Glomerular visceral epithelial cell (primary cell): ENCODE measurements around the gene SELENOM.
"Not testable (repeated sequence)": the region's sequence is repeated elsewhere in the genome, so short reads cannot be mapped to it uniquely, and the experiment has no call there.

Source experiments
- DNase-seq: peaks from one replicate; pipeline ENCODE4 v3.0.0-alpha.2; 2016; ENCODE audit errors: extremely low spot score

SELENOM gene

GRCh38 chr22:31078389-31078788 is 29.0 kb downstream of the SELENOM start:
- not testable (repeated sequence) for DNase-seq

GRCh38 chr22:31077681-31078080 is 29.7 kb downstream of the SELENOM start:
- DNase-seq, result no peak

- DNase-seq, result no peak
Measured at GRCh38 chr22:31075961-31076360, 31.4 kb downstream of the SELENOM start.

DNA sequence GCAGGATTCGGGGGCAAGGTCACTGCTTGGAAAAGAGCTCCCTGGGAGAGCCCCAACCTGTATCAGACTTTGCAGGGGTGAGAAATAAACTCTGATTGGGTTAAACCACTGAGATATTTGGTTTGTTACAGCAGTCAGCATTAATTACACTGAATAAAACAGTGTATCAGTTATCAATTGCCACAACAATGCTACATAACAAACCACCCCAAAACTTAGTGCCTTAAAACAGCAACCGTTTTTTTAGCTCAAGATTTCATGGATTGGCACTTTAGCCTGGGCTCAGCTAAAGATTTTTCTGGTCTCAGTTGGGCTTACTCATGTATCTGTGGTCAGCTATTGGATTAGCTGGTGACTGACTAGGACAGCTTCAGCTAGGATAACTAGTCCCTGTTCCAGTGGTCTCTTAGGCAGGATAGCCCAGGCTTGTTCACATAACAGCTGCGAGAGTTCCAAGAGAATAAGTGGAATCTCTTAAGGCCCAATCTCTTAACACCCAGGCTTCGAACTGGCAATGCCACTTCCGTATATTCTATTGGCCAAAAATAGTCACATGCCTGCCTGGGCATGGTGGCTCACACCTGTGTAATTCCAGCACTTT is 33.7 kb downstream of the SELENOM start:
- DNase-seq, result not testable (repeated sequence)

- DNase-seq, result not testable (repeated sequence)
Measured at GRCh38 chr22:31073125-31073524, 34.2 kb downstream of the SELENOM start.

GRCh38 chr22:31069691-31070314 is 37.6 kb downstream of the SELENOM start:
- DNase-seq, result not testable (repeated sequence)

DNA sequence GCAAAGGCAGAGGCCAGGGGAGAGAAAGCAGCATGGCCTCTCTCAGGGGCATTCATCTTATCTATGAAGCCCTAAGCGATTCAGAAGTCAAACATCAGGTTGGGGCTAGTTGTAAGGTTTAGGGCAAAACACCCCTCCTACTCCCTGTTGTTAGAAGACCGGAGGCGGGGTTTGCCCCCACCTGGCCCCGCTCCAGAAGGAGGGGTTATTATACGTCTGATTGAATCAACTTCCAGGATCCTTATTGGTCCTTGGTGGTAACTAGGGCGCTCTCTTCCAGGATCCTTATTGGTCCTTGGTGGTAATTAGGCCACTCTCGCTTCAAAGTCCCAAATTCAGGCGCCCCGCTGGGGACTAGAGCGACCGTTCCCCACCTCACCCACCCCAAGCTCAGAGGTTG is 38.4 kb downstream of the SELENOM start:
- no peak for DNase-seq

- DNase-seq, result no peak
Measured at GRCh38 chr22:31064369-31064768, 43.0 kb downstream of the SELENOM start.

DNA sequence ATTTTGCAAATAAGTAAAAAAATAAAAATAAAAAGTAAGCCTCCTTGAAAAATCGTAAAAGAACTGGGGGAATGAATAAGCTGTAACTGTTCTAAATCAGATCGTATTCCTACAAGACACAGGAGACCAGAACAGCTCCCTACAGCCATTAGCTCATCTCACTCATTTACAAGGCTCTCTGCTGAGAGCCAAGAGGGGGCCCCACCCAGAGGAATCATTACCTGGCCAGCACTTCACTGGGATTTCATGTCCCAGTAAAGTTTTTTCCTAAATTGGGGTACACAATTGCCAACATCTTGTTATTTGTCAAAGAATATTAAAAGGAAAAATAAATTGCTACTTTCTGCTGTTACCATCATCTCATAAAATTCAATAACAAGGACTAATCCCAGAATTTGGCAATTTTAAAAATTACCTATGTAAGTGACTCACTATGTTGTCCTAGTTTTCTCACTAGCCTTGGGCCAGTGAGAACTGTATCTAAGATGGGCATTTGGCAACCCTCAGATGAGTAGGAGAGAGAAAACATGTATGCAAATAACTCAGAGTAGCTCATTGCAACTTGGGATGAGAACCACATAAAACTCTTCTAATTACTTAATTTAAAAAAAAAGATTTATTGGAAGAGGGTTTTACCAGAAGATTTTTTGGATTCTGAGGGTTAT is 44.7 kb downstream of the SELENOM start:
- DNase-seq, result no peak

- not testable (repeated sequence) for DNase-seq
Measured at GRCh38 chr22:31059663-31060062, 47.7 kb downstream of the SELENOM start.

DNA sequence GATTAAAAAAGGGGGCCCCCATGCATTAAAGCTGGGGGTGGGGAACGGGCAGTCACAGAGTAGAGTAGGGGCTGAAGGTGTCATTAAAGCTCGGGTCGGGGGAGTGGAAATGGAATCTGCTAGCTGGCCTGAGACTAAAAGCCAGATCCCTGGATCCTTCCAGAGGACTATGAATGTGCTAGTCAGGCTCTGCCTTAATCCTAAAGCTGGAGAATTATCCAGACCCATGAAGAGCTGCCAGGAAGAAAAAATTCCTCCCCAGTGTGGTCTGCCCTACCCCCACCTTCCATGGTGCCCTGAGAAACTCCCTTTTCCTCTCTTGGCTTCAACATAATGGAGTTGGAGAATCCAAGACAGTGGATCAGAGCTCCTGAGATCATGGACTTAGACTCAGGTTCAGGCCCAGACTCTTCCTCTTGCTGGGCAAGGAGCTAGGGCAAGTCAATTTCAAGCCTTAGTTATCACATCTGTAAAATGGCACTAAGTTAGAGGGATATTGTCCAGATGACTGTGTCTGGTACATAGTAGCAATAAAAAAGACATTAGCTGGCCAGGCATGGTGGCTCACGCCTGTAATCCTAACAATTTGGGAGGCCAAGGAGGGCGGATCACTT is 50.3 kb downstream of the SELENOM start:
- DNase-seq, result no peak

DNA sequence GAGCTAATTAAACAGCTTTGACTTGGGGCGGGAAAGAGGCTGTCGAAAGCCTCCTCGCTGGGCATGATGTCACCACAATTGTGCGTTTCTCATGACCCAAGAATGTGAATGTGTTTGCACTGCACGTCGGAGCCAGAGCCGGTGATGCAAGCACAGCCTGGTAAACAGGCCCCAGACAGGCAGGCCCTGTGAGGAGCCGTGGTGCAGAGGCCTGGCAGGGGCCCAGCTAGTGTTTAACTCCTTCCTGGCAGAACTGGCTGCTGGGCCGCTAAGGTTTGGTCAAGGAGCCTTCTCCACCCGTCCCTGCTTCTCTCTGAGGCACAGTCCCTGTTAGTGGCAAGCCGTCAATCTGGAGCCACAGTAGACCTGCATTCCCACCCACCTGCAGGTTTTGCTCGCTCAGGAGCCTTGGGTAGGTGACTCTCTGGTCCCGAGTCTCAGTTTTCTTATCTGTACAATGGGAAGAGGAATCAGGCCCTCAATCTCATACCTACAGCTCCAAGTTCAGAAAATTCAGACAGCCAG is 51.7 kb downstream of the SELENOM start:
- DNase-seq, result peak; percentile 82

- DNase-seq, result no peak
Measured at GRCh38 chr22:31055117-31055634, 52.2 kb downstream of the SELENOM start.
